ENCODE measurements around the gene FOXP1. TPM values are rescaled to one million over a fixed set of nuclear protein-coding genes. Genes with fewer than 3 reads are reported as not detected.

The FOXP1 gene
- total RNA-seq, 1 experiment from 2014 or later: 75.3 TPM

DNA sequence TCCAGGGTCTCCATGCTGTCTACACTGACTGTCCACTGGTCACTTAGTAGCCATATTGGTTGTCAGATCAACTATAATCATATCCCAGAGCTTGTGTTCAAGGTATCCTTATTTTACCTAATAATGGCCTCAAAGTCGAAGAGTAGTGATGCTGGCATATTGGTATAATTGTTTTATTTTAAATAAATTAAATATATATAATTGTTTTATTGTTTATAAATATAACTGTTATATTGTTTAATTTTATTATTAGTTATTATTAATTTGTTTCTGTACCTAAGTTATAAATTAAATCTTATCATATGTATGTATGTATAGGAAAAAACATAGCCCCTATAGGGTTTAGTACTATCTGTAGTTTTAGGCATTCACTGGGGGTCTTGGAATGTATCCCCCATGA lies 205.0 kb downstream of the FOXP1 start:
- no peaks in the 10 kb centered on the region for H3K27me3 ChIP-seq (ENCODE audit: insufficient read depth, low read length)
- no peak overlapping the region for H3K14ac ChIP-seq (ENCODE audit: insufficient read depth, low read length)
- no peak overlapping the region; a peak in 1 of 7 replicates for H3K27ac Mint-ChIP-seq
- H2AK5ac ChIP-seq (ENCODE audit: insufficient read length, low read length): no peak overlapping the region
- peaks cover 12 to 14% of the 10 kb centered on the region in 2 experiments for H3K4me1 Mint-ChIP-seq
- H3K4me1 ChIP-seq (ENCODE audit: insufficient read depth, low read length): peaks cover 3% of the 10 kb centered on the region; the same call in 1 of the 2 replicates
- H3K79me2 ChIP-seq (ENCODE audit: insufficient read depth, low read length): no peaks in the 10 kb centered on the region
- no peak for DNase-seq
- H3K9ac ChIP-seq (ENCODE audit: extremely low read depth, insufficient read length, low read length): no peak overlapping the region
- H2BK15ac ChIP-seq (ENCODE audit: low read depth, low read length): no peak overlapping the region
- H4K5ac ChIP-seq (ENCODE audit: insufficient read length, low read depth, low read length): no peak overlapping the region
- H4K91ac ChIP-seq (ENCODE audit: insufficient read length, low read depth, low read length): no peak overlapping the region
- no peak overlapping the region for H2BK12ac ChIP-seq (ENCODE audit: insufficient read length, low read depth, low read length)
- WGBS (ENCODE audit: extremely low coverage, insufficient read length, low lambda C conversion rate): no CpG with 5 or more reads among the region's 1 CpG
- H3K79me1 ChIP-seq (ENCODE audit: insufficient read depth, low read depth, low read length, poor library complexity, severe bottlenecking): no peaks in the 10 kb centered on the region
- H3K9me3 ChIP-seq (ENCODE audit: control insufficient read depth, low read depth, low read length): no peaks in the 10 kb centered on the region
- TF ChIP-seq, protein P1, sequence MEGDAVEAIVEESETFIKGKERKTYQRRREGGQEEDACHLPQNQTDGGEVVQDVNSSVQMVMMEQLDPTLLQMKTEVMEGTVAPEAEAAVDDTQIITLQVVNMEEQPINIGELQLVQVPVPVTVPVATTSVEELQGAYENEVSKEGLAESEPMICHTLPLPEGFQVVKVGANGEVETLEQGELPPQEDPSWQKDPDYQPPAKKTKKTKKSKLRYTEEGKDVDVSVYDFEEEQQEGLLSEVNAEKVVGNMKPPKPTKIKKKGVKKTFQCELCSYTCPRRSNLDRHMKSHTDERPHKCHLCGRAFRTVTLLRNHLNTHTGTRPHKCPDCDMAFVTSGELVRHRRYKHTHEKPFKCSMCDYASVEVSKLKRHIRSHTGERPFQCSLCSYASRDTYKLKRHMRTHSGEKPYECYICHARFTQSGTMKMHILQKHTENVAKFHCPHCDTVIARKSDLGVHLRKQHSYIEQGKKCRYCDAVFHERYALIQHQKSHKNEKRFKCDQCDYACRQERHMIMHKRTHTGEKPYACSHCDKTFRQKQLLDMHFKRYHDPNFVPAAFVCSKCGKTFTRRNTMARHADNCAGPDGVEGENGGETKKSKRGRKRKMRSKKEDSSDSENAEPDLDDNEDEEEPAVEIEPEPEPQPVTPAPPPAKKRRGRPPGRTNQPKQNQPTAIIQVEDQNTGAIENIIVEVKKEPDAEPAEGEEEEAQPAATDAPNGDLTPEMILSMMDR (conservative IDR thresholded peaks at IDR 0.05): no peak
- H3K4me2 ChIP-seq (ENCODE audit: insufficient read depth, insufficient read length, low read length): no peak overlapping the region
- no peak overlapping the region for H4K8ac ChIP-seq (replicated peaks; ENCODE audit: insufficient read length, low read depth, low read length)
- no peak overlapping the region for H3K27ac ChIP-seq (ENCODE audit: insufficient read length, low read depth, low read length)
- no peaks in the 10 kb centered on the region for H3K23me2 ChIP-seq (ENCODE audit: insufficient read length, low read depth, low read length, poor library complexity, severe bottlenecking)
- H3T11ph ChIP-seq (ENCODE audit: low read length): no peak overlapping the region
- no peak overlapping the region for H3K4ac ChIP-seq (ENCODE audit: low read depth, low read length)
- no peaks in the 10 kb centered on the region for H3K9me3 Mint-ChIP-seq
- H3K27me3 Mint-ChIP-seq (ENCODE audit: low read depth): peaks cover under 1% of the 10 kb centered on the region; the same call in 1 of the 2 replicates
- no peak overlapping the region for H2BK5ac ChIP-seq (ENCODE audit: insufficient read length, low read length)
- H3K23ac ChIP-seq (ENCODE audit: insufficient read length, low read depth, low read length): no peak overlapping the region
- no peaks in the 10 kb centered on the region; a peak in 2 of 7 replicates for H3K36me3 Mint-ChIP-seq (ENCODE audit: insufficient read depth in 1 of 3, low read depth in 3 of 3)
- no peak overlapping the region for H3K56ac ChIP-seq (ENCODE audit: insufficient read length, low read depth, low read length)
- H3K4me3 Mint-ChIP-seq: no peak overlapping the region
- H2BK120ac ChIP-seq (ENCODE audit: low read depth, low read length, poor library complexity, severe bottlenecking): no peak overlapping the region
- no peak overlapping the region for H2BK20ac ChIP-seq (ENCODE audit: low read depth, low read length, poor library complexity, severe bottlenecking)
- no peak overlapping the region for H3K18ac ChIP-seq (ENCODE audit: insufficient read length, low read depth, low read length)
- H4K20me1 ChIP-seq (ENCODE audit: control insufficient read depth, insufficient read depth, insufficient read length): no peaks in the 10 kb centered on the region
- no peak overlapping the region for H2AFZ ChIP-seq (ENCODE audit: low read length)

All from H9 (cell line).